ENCODE measurements around the gene MTFP1.
"Not testable (repeated sequence)": the region's sequence is repeated elsewhere in the genome, so short reads cannot be mapped to it uniquely, and the experiment has no call there.

Gene MTFP1

DNA sequence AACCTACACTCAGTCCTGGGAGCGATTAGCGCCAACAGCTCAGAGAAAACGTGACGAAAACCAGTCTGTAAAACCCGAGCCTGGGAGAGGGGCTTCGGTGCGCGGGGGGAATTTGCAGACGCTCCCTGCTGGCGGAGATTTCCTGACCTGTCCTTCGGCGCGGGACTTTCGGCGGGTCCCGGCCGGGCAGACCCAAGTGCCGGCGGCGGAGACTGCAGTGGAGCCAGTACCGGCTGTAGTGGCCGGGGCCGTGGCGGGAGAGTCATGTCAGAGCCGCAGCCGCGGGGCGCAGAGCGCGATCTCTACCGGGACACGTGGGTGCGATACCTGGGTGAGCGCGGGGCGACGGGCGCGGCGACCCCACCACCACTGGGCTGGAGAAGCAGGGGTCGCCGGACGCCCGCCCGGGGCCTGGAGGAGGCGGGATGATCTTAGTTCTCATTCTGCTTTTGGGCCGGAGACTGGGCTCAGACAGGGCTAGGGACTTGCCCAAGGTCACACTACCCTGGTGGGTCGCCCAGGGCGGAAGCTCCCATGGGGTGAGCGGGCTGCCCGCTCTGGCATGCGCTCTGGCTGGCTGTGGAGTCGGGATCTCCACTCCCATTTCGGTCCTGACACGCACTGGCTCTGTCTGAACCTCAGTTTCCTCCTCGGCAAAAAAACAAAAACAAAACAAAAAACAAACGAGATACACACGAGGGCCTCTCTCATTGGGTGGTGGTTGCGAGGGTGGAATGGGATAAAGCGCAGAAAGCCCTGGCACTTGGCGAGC lies at the start of gene MTFP1:
Gene MTFP1, plus strand, starts transcription at position 153 of the 772 bp plus-strand sequence. Its CDS starts 112 bp downstream, at position 265.
- DNase-seq, result peak; percentile 59

DNA sequence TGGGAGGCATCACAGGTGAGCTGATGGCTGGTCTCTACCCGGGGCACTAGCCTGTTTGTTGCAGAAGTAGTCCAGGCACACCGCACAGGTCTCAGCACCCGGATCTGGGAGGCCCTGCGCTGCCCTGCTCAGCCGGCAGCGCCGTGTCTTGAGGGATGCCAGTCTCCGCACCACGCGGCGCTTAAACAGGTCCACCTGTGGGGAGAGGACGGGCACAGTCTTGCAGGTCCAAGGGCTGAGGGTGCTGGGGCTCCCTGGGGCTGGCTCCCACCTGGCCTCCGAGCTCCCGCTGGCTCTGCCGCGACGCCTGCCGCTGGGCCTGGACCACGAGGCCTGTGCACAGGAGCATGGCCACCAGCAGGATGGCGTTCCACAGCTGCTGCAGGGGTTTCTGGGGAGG lies 45.6 kb upstream of the MTFP1 start:
- DNase-seq, result no peak

- DNase-seq, result no peak
Measured at GRCh38 chr22:30381264-30381663, 44.3 kb upstream of the MTFP1 start.

DNA sequence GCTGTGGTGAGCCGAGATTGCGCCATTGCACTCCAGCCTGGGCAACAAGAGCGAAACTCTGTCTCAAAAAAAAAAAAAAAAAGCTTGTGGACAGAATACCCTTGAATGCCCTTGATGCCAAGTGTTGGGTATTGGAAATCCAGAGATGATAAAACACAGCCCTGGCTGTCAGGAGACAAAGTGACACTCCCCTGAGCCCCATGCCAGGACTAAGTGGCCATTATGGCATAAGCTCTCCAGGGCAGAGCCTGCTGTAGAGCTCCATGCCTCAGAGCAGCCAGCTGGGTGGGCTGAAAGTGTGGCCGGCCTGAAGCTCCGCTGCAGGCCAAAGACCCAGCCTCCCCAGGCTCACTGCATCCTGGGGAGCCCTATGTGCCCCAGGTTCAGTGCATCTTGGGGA lies 43.2 kb upstream of the MTFP1 start:
- DNase-seq, result no peak

GRCh38 chr22:30383061-30383460 lies 42.5 kb upstream of the MTFP1 start:
- DNase-seq, result no peak

- DNase-seq, result no peak
Measured at GRCh38 chr22:30385942-30386341, 39.6 kb upstream of the MTFP1 start.

DNA sequence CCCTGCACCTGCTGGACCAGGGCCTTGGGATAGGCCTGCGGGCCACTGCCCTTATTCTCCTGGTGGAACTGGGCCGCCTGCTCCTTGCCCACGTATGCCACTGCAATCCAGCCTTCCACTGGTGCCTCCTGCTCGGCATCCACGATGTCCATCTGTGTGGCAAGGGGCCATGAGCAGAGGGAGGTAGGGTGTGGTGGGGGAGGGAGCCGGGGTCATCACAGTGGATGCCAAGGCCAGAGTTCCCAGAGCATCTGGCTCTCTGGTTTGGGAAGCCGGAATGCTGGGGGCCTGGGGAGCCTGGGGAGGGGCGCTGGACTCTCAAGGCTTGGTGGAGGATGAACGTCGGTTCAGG lies 39.0 kb upstream of the MTFP1 start:
- no peak for DNase-seq

DNA sequence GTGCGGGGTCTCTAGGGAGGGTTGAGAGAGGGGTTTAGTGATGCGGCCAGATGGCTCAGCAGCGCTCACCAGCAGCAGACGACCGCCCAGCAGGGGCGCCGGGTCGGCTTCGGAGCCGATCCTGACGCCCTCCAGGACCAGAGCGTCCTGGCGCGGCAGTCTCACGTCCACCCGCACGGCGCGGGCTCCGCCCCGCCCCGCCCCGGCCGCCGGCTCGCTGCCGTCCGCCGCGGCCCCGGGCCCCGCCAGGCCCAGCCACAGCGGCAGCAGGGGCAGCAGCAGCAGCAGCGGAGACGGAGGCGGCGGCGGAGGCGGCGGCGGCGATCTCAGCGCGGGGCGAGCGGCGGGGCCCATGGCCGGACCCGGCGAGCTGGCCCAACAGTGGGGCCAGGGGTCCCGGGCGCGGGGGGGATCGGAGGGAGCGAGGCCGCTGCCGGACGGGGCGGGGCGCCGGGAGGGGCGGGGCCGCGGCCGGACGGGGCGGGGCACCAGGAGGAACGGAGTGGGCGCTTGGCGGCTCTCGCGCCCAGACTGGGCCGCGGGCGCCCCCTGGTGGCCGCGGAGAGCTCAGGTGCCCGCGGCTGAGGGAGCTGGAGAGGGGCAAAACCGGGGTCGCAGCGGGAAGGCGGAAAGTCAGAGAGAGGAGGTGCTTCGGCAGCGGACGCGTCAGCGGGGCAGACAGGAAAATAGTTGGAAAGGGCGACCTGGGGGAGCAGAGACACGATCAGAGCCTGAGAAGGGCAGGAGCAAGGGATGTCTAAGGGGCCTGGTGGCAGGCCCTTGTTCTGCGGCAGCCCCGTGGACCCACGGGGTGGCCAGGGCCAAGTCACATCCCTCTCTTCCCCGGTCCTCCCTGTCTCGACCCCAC lies 38.4 kb upstream of the MTFP1 start, which contains the start of gene RNF215:
Gene RNF215, minus strand, starts transcription at position 452 of the 868 bp plus-strand sequence. Its CDS starts 98 bp downstream, at position 354.
- DNase-seq, result peak; percentile 81

DNA sequence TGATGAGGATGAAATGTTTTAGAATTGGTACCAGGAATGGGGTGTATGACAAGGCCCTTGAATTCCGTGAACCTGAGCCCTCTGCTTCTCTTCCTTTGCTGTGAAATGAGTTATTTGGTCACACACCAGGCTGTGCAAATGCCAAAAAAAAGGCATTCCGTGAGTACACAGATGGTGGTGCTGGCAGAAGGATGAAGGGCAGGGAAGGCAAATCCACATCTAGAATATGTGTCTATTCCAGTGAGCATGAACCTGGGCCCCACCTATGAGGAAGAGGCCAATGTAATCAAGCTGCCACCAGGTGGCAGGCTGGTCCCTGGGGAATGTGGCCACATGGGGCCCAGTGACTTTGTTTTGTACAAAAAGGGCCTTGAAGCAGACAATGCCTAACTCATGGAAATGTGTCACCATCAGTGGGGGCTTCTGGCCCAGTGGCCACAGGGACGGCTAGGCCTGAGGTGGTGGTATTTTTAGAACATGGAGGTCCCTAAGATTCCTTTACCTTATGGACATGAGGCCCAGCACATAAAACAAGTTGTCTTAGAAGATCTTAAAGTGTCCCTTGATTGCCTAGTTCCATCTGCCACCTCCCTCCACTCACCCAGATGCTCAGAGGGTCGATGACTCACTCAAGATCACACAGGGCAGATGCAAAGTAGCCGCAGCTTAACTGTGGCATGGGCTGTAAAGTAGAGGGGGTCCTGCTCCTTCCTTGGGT lies 34.4 kb upstream of the MTFP1 start:
- DNase-seq, result peak; percentile 76

DNA sequence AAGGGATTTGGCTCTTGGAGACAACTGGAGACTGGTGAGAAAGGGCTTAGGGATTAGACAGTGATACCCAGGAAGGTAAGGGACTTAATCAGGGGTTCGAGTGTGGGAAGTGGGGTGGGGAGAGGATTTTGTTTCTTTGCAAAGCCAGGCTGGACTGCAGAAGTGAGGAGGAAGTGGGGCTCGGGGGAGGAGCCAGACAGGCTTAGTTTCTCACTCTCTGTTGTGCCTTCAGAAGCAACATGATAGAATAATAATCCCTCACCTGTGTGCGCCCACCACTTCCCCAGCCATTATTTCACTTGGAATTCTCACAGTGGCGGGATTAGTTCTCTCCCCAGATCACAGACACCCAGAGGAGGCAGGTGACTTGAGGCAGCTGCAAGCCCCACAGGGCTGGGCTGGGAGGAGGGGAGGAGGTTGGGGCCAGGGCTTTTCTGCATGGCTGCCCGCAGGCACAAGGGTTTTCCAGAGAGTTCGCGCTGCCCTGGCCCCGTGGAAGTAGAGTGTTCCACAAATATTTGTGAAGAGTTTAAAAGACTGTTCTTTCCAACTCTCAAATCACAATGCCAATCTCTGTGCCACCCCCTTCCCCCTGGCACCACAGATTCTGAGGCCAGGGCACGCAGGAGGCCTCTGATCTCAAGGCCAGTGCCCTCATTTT lies 32.8 kb upstream of the MTFP1 start:
- no peak for DNase-seq

DNA sequence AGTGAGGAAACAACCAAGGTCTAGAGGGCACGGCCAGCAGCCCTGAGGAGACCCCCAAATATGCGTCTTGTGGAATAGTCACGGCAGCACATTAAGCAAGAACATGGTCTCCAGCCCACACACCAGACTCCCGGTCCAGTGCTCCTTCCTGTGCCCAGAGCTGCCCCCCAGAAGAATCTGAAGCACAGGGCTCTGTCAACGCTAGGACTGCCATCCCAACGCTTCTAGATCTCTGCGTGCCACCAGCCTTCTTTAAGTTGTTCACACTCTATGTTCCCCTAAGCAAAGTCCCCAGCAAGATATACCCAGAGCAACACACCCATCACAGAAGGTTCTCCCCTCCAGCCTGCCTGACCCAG lies 32.3 kb upstream of the MTFP1 start:
- DNase-seq, result no peak

- no peak for DNase-seq
Measured at GRCh38 chr22:30393885-30394284, 31.7 kb upstream of the MTFP1 start.

- DNase-seq, result peak; percentile 66
Measured at GRCh38 chr22:30396871-30397655, 28.5 kb upstream of the MTFP1 start, which contains the start of gene SEC14L2. Gene SEC14L2 (plus strand): TSS chr22:30397018. CDS start chr22:30397117, 99 bp downstream.

- DNase-seq, result no peak
Measured at GRCh38 chr22:30397656-30398635, 27.6 kb upstream of the MTFP1 start.

- no peak for DNase-seq
Measured at GRCh38 chr22:30398685-30399680, 26.6 kb upstream of the MTFP1 start.

- no peak for DNase-seq
Measured at GRCh38 chr22:30399718-30400117, 25.9 kb upstream of the MTFP1 start.

DNA sequence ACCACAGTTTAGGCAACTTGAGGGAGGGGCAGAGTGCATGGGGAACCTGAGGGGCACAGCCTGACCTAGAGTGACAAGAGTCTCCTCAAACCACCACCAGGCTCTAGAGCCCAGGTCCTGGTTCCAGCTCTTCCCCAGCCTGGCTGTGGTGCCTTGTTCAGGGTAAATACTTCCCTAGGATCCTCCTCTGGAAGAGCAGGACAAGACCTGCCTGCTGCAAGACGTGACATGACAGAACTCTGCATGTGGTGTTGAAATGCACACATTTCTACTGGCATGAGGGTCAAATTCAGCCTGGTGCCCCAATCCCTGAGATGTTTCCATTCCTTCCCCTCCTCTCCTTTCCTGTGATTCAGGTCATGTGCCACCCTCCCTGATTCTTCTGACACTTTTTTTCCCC lies 25.4 kb upstream of the MTFP1 start:
- no peak for DNase-seq

- not testable (repeated sequence) for DNase-seq
Measured at GRCh38 chr22:30401024-30401423, 24.5 kb upstream of the MTFP1 start.

DNA sequence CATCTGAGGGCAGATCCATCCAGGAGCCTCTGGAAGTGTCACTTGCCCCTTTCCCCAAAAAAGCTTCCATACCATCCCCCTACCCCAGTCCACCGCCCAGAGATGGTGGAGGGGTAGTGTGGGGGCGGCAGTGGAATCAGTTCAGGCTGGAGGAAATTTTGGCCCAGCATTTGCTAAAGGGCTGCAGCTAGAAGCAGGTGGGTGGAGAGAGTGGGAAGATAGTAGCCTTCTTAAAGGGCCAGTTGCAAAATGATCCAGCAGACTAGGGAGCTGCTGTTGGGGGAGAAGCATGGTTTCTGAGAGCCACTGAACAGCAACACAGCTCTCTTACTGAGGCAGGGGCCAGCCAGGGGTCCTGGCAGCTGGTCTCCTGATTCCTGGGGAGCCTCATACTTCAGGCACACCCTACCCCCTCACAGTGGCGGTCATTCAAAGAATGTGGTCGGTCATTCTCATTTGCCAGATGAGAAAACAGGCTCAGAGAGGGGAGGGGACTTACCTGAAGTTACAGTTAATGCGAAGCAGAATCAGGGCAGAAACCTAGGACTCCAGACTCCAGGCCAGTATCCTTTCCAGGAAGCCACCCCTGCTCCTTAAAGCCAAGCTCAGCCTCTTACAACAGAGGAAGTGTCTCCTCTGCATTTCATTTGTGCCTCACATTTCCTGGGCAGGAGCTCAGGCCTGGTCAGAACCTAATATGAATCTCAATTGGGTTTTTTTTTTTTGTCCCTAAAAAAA lies 23.4 kb upstream of the MTFP1 start:
- DNase-seq, result no peak

All from stimulated activated CD4-positive, alpha-beta T cell treated with anti-CD3 and anti-CD28 coated beads, Interleukin-12 subunit alpha, Interleukin-12 subunit beta, amount 100 ng/mL, for 4 hours (primary cell).